HepG2 (cell line): ENCODE measurements around the gene SELENOT. TPM values are rescaled to one million over a fixed set of nuclear protein-coding genes. Genes with fewer than 3 reads are reported as not detected.
A peak's percentile ranks its signal among the peaks of the same experiment; 100 is the strongest.

ENCODE experiments used
- CEBPZ ChIP-seq: IDR thresholded peaks from 2 replicates; pipeline ENCODE4 v1.6.1; 2012; ENCODE audit warnings: low read length, improper control_type of control experiment
- HNF4A ChIP-seq: sonication (generic); formaldehyde crosslinking; IDR thresholded peaks from 2 replicates; pipeline ENCODE4 v1.4.0; 2020; ENCODE audit warnings: missing genetic modification reagents
- KLF9 ChIP-seq: IDR thresholded peaks from 2 replicates; pipeline ENCODE4 v1.6.1; 2016; ENCODE audit warnings: low read depth
- MATR3 ChIP-seq: sonication (generic); formaldehyde crosslinking; IDR thresholded peaks from 2 replicates; pipeline ENCODE4 v1.4.0; 2020; ENCODE audit warnings: missing genetic modification reagents
- NR2F6 ChIP-seq, 2 experiments: IDR thresholded peaks; 2 replicates each; pipeline ENCODE4 v1.6.1; 2016; ENCODE audit warnings: antibody characterized with exemption in 1 of 2, mild to moderate bottlenecking in 1 of 2
- POLR2G ChIP-seq: fragments of 200-400 bp; formaldehyde crosslinking; IDR thresholded peaks from 2 replicates; pipeline ENCODE4 v1.6.1; 2018; ENCODE audit warnings: mild to moderate bottlenecking, low read depth, low read length, moderate library complexity
- RFX3 ChIP-seq: IDR thresholded peaks from 2 replicates; pipeline ENCODE4 v1.6.1; 2016; ENCODE audit warnings: missing biosample characterization, missing genetic modification reagents
- SNRNP70 ChIP-seq: fragments of 200-400 bp; formaldehyde crosslinking; IDR thresholded peaks from 2 replicates; pipeline ENCODE4 v1.6.1; 2017; ENCODE audit warnings: mild to moderate bottlenecking, low read depth, low read length, moderate library complexity
- SP4 ChIP-seq: sonication (generic); formaldehyde crosslinking; IDR thresholded peaks from 2 replicates; pipeline ENCODE4 v1.8.1; 2023; ENCODE audit warnings: mild to moderate bottlenecking, missing genetic modification reagents
- STAG1 ChIP-seq: sonication (generic); formaldehyde crosslinking; IDR thresholded peaks from 2 replicates; pipeline ENCODE4 v1.4.0; 2020; ENCODE audit warnings: missing genetic modification reagents
- U2AF2 ChIP-seq: fragments of 200-400 bp; formaldehyde crosslinking; IDR thresholded peaks from 2 replicates; pipeline ENCODE4 v1.6.1; 2017; ENCODE audit warnings: low read depth, mild to moderate bottlenecking, low read length
- ZFP37 ChIP-seq: sonication (generic); formaldehyde crosslinking; IDR thresholded peaks from 2 replicates; pipeline ENCODE4 v1.4.0; 2020; ENCODE audit warnings: missing genetic modification reagents, borderline replicate concordance
- ZFX ChIP-seq: sonication (generic); formaldehyde crosslinking; IDR thresholded peaks from 2 replicates; pipeline ENCODE4 v1.4.0; 2020; ENCODE audit warnings: mild to moderate bottlenecking, low read depth, missing genetic modification reagents, moderate library complexity
- ZIK1 ChIP-seq: sonication (generic); formaldehyde crosslinking; IDR thresholded peaks from 2 replicates; pipeline ENCODE4 v1.5.0; 2020; ENCODE audit warnings: mild to moderate bottlenecking, low read depth, missing genetic modification reagents, borderline replicate concordance
- ZKSCAN5 ChIP-seq: sonication (generic); formaldehyde crosslinking; IDR thresholded peaks from 2 replicates; pipeline ENCODE4 v1.5.1; 2020; ENCODE audit warnings: mild to moderate bottlenecking, missing genetic modification reagents
- ZNF232 ChIP-seq: sonication (generic); formaldehyde crosslinking; IDR thresholded peaks from 2 replicates; pipeline ENCODE4 v1.4.0; 2020; ENCODE audit warnings: missing genetic modification reagents, borderline replicate concordance
- ZNF326 ChIP-seq: sonication (generic); formaldehyde crosslinking; IDR thresholded peaks from 2 replicates; pipeline ENCODE4 v1.4.0; 2020; ENCODE audit warnings: missing genetic modification reagents, borderline replicate concordance
- ZNF337 ChIP-seq: sonication (generic); formaldehyde crosslinking; IDR thresholded peaks from 2 replicates; pipeline ENCODE4 v1.5.1; 2020; ENCODE audit warnings: missing genetic modification reagents, low read depth, mild to moderate bottlenecking, borderline replicate concordance
- ZNF678 ChIP-seq: sonication (generic); formaldehyde crosslinking; IDR thresholded peaks from 2 replicates; pipeline ENCODE4 v1.4.0; 2020; ENCODE audit warnings: mild to moderate bottlenecking, missing genetic modification reagents
- polyA plus RNA-seq, 8 experiments: library from polyadenylated mRNA; depleted of rRNA in 3 of 8; stranded (reverse) in 7 of 8; unstranded in 1 of 8; fragments of >200 nt; fragmentation: Illumina TruSeq in 4 of 8; extraction: Trizol in 4 of 8; gene quantifications; 2 replicates each; pipeline versions ENCODE4 v1.2.1 to v1.2.3, GENCODE V29; 2011 to 2016; ENCODE audit warnings: low read depth in 4 of 8, missing spikeins in 1 of 8, mixed read lengths in 1 of 8; ENCODE audit not compliant: insufficient read depth in 1 of 8
- total RNA-seq, 5 experiments: library from RNA; depleted of rRNA; stranded (reverse); fragments of >200 nt; fragmentation: Illumina TruSeq; extraction: Trizol; gene quantifications; 2 replicates each; pipeline ENCODE4 v1.2.3, GENCODE V29; 2016; ENCODE audit warnings: low read depth in 1 of 5
- TF ChIP-seq, protein P1 (sequence below): sonication (generic); formaldehyde crosslinking; IDR thresholded peaks from 2 replicates; pipeline ENCODE4 v1.4.0; 2020; ENCODE audit warnings: low read depth, missing genetic modification reagents
- TF ChIP-seq, protein P2 (sequence below): sonication (generic); formaldehyde crosslinking; IDR thresholded peaks from 2 replicates; pipeline ENCODE4 v1.4.0; 2020; ENCODE audit warnings: missing genetic modification reagents

SELENOT gene
- total and polyA plus RNA-seq, 2 of the 13 experiments (the other 11 are each of a cell fraction or from before 2014, with no cell fraction given) = 122 to 273 TPM

DNA sequence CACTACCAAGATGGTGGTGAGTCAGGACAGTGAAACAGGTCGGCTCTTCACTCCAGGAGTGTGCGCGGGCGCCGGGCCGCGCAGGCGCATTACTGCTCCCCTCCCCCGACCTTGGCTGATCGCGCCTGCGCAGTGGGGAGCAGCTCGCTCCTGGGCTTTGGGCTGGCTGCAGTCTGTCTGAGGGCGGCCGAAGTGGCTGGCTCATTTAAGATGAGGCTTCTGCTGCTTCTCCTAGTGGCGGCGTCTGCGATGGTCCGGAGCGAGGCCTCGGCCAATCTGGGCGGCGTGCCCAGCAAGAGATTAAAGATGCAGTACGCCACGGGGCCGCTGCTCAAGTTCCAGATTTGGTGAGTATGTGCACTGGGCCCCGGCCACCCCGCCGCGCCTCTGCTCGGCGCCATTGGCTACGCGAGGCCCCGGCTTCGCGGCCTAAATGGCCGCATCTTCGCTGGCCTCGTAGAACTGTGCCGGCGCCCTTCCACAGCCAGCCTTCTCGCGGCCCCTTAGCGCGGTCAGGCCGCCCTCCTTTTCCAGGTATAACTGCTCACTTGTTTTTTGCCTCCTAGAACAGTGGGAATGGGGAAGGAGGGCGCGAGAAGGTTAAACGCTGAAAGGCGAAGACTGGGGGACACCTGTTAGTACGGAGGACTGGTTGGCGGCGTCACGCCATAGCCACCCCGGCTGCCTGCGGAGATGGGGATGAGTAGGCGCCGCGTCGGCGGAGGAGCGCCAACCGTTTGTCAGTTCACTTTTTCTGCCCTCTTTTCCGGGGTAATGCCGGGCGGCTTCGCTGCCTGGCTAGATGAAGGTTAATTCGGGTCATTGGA is at the start of gene SELENOT (continued):
- no peak for TF ChIP-seq ZFP37
- no peak for TF ChIP-seq CEBPZ
- no peak for TF ChIP-seq RFX3 (CRISPR knock-in tag)
- peak; percentile 75 for TF ChIP-seq ZNF232 (CRISPR knock-in tag)
- TF ChIP-seq, protein P1, sequence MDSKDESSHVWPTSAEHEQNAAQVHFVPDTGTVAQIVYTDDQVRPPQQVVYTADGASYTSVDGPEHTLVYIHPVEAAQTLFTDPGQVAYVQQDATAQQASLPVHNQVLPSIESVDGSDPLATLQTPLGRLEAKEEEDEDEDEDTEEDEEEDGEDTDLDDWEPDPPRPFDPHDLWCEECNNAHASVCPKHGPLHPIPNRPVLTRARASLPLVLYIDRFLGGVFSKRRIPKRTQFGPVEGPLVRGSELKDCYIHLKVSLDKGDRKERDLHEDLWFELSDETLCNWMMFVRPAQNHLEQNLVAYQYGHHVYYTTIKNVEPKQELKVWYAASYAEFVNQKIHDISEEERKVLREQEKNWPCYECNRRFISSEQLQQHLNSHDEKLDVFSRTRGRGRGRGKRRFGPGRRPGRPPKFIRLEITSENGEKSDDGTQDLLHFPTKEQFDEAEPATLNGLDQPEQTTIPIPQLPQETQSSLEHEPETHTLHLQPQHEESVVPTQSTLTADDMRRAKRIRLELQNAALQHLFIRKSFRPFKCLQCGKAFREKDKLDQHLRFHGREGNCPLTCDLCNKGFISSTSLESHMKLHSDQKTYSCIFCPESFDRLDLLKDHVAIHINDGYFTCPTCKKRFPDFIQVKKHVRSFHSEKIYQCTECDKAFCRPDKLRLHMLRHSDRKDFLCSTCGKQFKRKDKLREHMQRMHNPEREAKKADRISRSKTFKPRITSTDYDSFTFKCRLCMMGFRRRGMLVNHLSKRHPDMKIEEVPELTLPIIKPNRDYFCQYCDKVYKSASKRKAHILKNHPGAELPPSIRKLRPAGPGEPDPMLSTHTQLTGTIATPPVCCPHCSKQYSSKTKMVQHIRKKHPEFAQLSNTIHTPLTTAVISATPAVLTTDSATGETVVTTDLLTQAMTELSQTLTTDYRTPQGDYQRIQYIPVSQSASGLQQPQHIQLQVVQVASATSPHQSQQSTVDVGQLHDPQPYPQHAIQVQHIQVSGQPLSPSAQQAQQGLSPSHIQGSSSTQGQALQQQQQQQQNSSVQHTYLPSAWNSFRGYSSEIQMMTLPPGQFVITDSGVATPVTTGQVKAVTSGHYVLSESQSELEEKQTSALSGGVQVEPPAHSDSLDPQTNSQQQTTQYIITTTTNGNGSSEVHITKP (CRISPR knock-in tag) = peak; percentile 15; the same call in 1 of the 2 replicates
- TF ChIP-seq NR2F6 (IDR thresholded peaks at IDR 0.05) = no peak
- TF ChIP-seq NR2F6 (CRISPR knock-in tag; IDR thresholded peaks at IDR 0.05) = no peak
- TF ChIP-seq STAG1 = no peak
- TF ChIP-seq ZFX (CRISPR knock-in tag) = peak; percentile 100
- TF ChIP-seq ZNF678 (CRISPR knock-in tag) = peak; percentile 96
- no peak for TF ChIP-seq MATR3 (CRISPR knock-in tag)
- peak; percentile 33 for TF ChIP-seq SP4 (CRISPR knock-in tag)
- TF ChIP-seq ZNF337 (CRISPR knock-in tag) = peak; percentile 91; the same call in 1 of the 2 replicates
- no peak for TF ChIP-seq SNRNP70
- TF ChIP-seq, protein P2, sequence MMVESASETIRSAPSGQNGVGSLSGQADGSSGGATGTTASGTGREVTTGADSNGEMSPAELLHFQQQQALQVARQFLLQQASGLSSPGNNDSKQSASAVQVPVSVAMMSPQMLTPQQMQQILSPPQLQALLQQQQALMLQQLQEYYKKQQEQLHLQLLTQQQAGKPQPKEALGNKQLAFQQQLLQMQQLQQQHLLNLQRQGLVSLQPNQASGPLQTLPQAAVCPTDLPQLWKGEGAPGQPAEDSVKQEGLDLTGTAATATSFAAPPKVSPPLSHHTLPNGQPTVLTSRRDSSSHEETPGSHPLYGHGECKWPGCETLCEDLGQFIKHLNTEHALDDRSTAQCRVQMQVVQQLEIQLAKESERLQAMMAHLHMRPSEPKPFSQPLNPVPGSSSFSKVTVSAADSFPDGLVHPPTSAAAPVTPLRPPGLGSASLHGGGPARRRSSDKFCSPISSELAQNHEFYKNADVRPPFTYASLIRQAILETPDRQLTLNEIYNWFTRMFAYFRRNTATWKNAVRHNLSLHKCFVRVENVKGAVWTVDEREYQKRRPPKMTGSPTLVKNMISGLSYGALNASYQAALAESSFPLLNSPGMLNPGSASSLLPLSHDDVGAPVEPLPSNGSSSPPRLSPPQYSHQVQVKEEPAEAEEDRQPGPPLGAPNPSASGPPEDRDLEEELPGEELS (CRISPR knock-in tag) = peak; percentile 11; the same call in 1 of the 2 replicates
- no peak for TF ChIP-seq ZNF326 (CRISPR knock-in tag)
- TF ChIP-seq POLR2G = peak; percentile 99
- peak; percentile 79 for TF ChIP-seq ZIK1 (CRISPR knock-in tag)
- peak; percentile 5; the same call in 1 of the 2 replicates for TF ChIP-seq HNF4A (CRISPR knock-in tag)
- no peak for TF ChIP-seq ZKSCAN5 (CRISPR knock-in tag)
- peak; percentile 44; the same call in 1 of the 2 replicates for TF ChIP-seq KLF9
- TF ChIP-seq U2AF2 = 0 out of 2 replicates have a peak, but pooled peaks have one; percentile 37
